K562 (cell line): ENCODE results near the gene TNC. TPM values are rescaled to one million over a fixed set of nuclear protein-coding genes. Genes with fewer than 3 reads are reported as not detected.

Experiments
- BCL6 ChIP-seq: fragments of 250-450 bp; sonication (Bioruptor Pico); IDR thresholded peaks from 2 replicates; pipeline ENCODE4 v1.4.0; 2020
- BCOR ChIP-seq: fragments of 450-650 bp; IDR thresholded peaks from 2 replicates; pipeline ENCODE4 v1.6.1; 2016
- CREB3L1 ChIP-seq: fragments of 450-650 bp; IDR thresholded peaks from 2 replicates; pipeline ENCODE4 v1.6.1; 2014; ENCODE audit warnings: low read depth, mild to moderate bottlenecking, moderate library complexity, borderline replicate concordance
- HDAC6 ChIP-seq: IDR thresholded peaks from 2 replicates; pipeline ENCODE4 v1.6.1; 2012; ENCODE audit warnings: low read depth, mild to moderate bottlenecking, control low read depth, inconsistent platforms, low read length, moderate library complexity
- MBD2 ChIP-seq: sonication (generic); IDR thresholded peaks from 2 replicates; pipeline ENCODE4 v1.6.1; 2016; ENCODE audit warnings: low read depth, borderline replicate concordance
- NCOA2 ChIP-seq, 2 experiments: fragments of 450-650 bp; IDR thresholded peaks; 2 replicates each; pipeline ENCODE4 v1.6.1; 2018; ENCODE audit warnings: mild to moderate bottlenecking in 2 of 2, moderate library complexity in 1 of 2; ENCODE audit not compliant: partially characterized antibody in 2 of 2
- POLR3G ChIP-seq: IDR thresholded peaks from 2 replicates; pipeline ENCODE4 v1.6.1; 2011; ENCODE audit not compliant: insufficient read length, insufficient replicate concordance; ENCODE audit errors: extremely low read depth
- PRMT5 ChIP-seq: sonication (generic); formaldehyde crosslinking; IDR thresholded peaks from 2 replicates; pipeline ENCODE4 v1.5.0; 2020; ENCODE audit warnings: missing genetic modification reagents
- RBBP5 ChIP-seq: fragments of 200-600 bp; sonication (generic); IDR thresholded peaks from 2 replicates; pipeline ENCODE4 v1.6.1; 2012; ENCODE audit warnings: borderline replicate concordance, mild to moderate bottlenecking, low read length, control low read depth, inconsistent platforms; ENCODE audit not compliant: insufficient read depth, poor library complexity, severe bottlenecking
- polyA plus RNA-seq, 8 experiments: library from polyadenylated mRNA; depleted of rRNA in 4 of 8; stranded (reverse) in 5 of 8; unstranded in 3 of 8; fragments of >200 nt; fragmentation: Nextera tagmentation in 2 of 8; fragmentation: Illumina TruSeq in 1 of 8; extraction: Ambion mirVana in 2 of 8; extraction: Trizol in 1 of 8; gene quantifications; 2 replicates each; pipeline versions ENCODE4 v1.2.1 to v1.2.3, GENCODE V29; 2011 to 2014; ENCODE audit warnings: inconsistent platforms in 1 of 8, missing spikeins in 1 of 8
- total RNA-seq, 7 experiments: library from RNA; depleted of rRNA in 6 of 7; stranded (reverse); fragments of >200 nt in 6 of 7; fragmentation: Illumina TruSeq in 2 of 7; extraction: Trizol in 2 of 7; gene quantifications; 2 replicates each; pipeline versions ENCODE4 v1.2.1 to v1.2.3, GENCODE V29; 2011 to 2021; ENCODE audit warnings: low replicate concordance in 1 of 7
- TF ChIP-seq, protein P1 (sequence below), 2 experiments: IDR thresholded peaks; 2 replicates each; pipeline ENCODE4 v1.6.1; 2011; ENCODE audit warnings: borderline replicate concordance in 1 of 2, control low read depth in 1 of 2, low read depth in 1 of 2, low read length in 1 of 2, mild to moderate bottlenecking in 1 of 2, mixed read lengths in 1 of 2, moderate library complexity in 1 of 2; ENCODE audit not compliant: insufficient read depth in 1 of 2, insufficient read length in 1 of 2, poor library complexity in 1 of 2, severe bottlenecking in 1 of 2; ENCODE audit errors: extremely low read depth in 1 of 2
- TF ChIP-seq, protein P2 (sequence below): fragments of 450-650 bp; IDR thresholded peaks from 2 replicates; pipeline ENCODE4 v1.6.1; 2018; ENCODE audit not compliant: partially characterized antibody
- TF ChIP-seq, protein P3 (sequence below): sonication (generic); formaldehyde crosslinking; IDR thresholded peaks from 2 replicates; pipeline ENCODE4 v1.8.1; 2022; ENCODE audit warnings: missing genetic modification reagents

Gene TNC
- total and polyA plus RNA-seq, 9 of the 15 experiments (the other 6 are each of a cell fraction or from before 2014, with no cell fraction given) = under 0.01 to 0.29 TPM; not detected in 7

DNA sequence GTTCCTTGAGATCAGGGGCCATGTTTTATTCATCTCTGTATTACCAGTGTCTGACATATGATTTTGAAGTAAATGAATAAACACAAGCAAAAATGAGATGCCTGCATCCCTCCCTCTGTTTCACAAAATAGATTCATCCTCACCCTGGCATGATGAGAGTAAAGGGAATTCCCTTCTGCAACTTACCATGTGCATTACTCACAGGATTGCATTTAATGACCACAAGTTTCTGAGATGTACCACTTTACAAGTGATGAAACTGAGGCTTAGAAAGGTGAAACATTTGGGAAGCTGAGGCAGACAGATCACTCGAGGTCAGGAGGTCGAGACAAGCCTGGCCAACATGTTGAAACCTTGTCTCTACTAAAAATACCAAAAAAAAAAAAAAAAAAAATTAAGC lies 113.4 kb downstream of the TNC start (continued):
- TF ChIP-seq, protein P1, sequence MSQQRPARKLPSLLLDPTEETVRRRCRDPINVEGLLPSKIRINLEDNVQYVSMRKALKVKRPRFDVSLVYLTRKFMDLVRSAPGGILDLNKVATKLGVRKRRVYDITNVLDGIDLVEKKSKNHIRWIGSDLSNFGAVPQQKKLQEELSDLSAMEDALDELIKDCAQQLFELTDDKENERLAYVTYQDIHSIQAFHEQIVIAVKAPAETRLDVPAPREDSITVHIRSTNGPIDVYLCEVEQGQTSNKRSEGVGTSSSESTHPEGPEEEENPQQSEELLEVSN (IDR thresholded peaks at IDR 0.05; ENCODE audit: borderline replicate concordance in 1 of 2, extremely low read depth in 1 of 2, insufficient read depth in 1 of 2, insufficient read length in 1 of 2, low read depth in 1 of 2, low read length in 1 of 2, poor library complexity in 1 of 2, severe bottlenecking in 1 of 2) = no peak
- TF ChIP-seq RBBP5 (no peak), NCOA2 (IDR thresholded peaks at IDR 0.05; ENCODE audit: partially characterized antibody in 2 of 2) (no peak), HDAC6 (no peak), POLR3G (no peak), MBD2 (no peak), BCL6 (no peak), CREB3L1 (no peak), PRMT5 (CRISPR knock-in tag) (no peak), BCOR (no peak)
- TF ChIP-seq, protein P2, sequence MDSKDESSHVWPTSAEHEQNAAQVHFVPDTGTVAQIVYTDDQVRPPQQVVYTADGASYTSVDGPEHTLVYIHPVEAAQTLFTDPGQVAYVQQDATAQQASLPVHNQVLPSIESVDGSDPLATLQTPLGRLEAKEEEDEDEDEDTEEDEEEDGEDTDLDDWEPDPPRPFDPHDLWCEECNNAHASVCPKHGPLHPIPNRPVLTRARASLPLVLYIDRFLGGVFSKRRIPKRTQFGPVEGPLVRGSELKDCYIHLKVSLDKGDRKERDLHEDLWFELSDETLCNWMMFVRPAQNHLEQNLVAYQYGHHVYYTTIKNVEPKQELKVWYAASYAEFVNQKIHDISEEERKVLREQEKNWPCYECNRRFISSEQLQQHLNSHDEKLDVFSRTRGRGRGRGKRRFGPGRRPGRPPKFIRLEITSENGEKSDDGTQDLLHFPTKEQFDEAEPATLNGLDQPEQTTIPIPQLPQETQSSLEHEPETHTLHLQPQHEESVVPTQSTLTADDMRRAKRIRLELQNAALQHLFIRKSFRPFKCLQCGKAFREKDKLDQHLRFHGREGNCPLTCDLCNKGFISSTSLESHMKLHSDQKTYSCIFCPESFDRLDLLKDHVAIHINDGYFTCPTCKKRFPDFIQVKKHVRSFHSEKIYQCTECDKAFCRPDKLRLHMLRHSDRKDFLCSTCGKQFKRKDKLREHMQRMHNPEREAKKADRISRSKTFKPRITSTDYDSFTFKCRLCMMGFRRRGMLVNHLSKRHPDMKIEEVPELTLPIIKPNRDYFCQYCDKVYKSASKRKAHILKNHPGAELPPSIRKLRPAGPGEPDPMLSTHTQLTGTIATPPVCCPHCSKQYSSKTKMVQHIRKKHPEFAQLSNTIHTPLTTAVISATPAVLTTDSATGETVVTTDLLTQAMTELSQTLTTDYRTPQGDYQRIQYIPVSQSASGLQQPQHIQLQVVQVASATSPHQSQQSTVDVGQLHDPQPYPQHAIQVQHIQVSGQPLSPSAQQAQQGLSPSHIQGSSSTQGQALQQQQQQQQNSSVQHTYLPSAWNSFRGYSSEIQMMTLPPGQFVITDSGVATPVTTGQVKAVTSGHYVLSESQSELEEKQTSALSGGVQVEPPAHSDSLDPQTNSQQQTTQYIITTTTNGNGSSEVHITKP = no peak
- TF ChIP-seq, protein P3, sequence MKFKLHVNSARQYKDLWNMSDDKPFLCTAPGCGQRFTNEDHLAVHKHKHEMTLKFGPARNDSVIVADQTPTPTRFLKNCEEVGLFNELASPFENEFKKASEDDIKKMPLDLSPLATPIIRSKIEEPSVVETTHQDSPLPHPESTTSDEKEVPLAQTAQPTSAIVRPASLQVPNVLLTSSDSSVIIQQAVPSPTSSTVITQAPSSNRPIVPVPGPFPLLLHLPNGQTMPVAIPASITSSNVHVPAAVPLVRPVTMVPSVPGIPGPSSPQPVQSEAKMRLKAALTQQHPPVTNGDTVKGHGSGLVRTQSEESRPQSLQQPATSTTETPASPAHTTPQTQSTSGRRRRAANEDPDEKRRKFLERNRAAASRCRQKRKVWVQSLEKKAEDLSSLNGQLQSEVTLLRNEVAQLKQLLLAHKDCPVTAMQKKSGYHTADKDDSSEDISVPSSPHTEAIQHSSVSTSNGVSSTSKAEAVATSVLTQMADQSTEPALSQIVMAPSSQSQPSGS (CRISPR knock-in tag) = no peak
- TF ChIP-seq, all 486 proteins: peak for 0
